Mammary epithelial cell (primary cell): ENCODE measurements around the gene ZNF846.

Experiments used
- EZH2 ChIP-seq: IDR thresholded peaks from 2 replicates; pipeline ENCODE4 v1.6.1; 2012; ENCODE audit warnings: low read length, inconsistent platforms, borderline replicate concordance
- TF ChIP-seq, protein P1 (sequence below), 2 donors: IDR thresholded peaks in 1 of 2; conservative IDR thresholded peaks in 1 of 2; 2 replicates each; pipeline ENCODE4 v1.5.1; 2011 to 2012; ENCODE audit warnings: inconsistent platforms in 2 of 2, low read length in 2 of 2, mild to moderate bottlenecking in 2 of 2, control low read depth in 1 of 2, low read depth in 1 of 2; ENCODE audit not compliant: insufficient read depth in 1 of 2; ENCODE audit errors: extremely low read depth in 1 of 2

DNA sequence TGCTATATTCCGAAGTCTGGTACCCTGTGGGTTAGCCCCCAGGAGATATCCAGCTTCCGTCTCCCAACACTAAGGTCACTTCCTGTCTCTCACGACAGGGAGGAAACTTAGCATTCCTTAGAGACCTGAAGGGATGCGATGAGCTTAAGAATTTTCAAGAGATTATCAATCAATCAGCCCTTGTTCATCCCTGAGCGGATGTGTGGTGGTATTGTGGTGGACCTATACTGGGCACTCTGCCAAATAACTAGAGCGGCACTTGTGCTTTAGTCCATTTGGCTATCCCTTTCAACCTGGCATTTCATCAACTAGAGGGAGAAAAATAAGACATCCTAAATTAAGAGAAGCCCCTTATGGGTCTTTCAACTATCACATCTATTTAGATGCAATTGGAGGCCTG lies 62.7 kb downstream of the ZNF846 start:
- TF ChIP-seq, protein P1, sequence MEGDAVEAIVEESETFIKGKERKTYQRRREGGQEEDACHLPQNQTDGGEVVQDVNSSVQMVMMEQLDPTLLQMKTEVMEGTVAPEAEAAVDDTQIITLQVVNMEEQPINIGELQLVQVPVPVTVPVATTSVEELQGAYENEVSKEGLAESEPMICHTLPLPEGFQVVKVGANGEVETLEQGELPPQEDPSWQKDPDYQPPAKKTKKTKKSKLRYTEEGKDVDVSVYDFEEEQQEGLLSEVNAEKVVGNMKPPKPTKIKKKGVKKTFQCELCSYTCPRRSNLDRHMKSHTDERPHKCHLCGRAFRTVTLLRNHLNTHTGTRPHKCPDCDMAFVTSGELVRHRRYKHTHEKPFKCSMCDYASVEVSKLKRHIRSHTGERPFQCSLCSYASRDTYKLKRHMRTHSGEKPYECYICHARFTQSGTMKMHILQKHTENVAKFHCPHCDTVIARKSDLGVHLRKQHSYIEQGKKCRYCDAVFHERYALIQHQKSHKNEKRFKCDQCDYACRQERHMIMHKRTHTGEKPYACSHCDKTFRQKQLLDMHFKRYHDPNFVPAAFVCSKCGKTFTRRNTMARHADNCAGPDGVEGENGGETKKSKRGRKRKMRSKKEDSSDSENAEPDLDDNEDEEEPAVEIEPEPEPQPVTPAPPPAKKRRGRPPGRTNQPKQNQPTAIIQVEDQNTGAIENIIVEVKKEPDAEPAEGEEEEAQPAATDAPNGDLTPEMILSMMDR (conservative IDR thresholded peaks at IDR 0.05 in 1 of 2, IDR thresholded peaks at IDR 0.05 in 1 of 2; ENCODE audit: extremely low read depth in 1 of 2, insufficient read depth in 1 of 2, low read depth in 1 of 2, low read length in 2 of 2): no peak
- no peak for TF ChIP-seq EZH2
